Measurements from ENCODE around the gene RPL32.

Gene RPL32

DNA sequence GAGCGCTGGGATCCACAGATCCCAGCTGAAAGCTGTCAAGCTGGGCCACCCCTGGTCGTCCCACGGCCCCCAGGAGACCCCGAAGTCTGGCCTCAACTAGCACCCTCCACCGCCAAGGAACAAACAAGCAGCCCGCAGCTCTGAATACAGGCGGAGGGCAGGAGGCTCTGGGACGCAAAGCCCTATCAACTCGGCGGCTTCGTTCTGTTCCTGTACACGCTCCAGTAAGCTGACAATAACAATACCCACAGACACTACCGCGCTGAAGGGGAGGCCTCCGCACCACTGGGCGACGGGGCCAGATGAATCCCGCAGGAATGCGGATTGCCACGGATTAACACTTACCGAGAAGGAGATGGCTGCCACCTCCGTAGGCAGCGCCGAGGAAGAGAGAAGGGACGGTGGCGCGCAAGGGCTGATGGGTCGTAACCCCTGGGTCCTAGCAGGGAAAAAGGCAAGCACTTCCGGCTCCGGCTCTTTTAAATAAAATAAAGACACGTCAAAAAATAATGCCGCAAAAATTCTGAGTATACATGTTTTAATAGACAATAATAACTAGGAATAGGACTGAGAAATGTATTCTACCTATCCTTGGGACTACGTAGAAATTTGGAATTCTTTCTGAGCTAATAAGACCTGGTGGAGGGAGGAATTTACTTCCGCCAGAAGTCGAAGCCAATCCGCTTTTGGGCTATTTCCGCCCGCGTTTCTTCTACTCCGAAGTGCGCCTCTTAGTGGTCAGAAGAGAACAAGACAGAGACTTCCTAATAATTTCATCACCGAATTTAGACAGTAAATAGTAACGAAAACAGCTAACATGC lies at the start of gene RPL32:
Gene RPL32, minus strand, starts transcription at position 417 of the 821 bp plus-strand sequence. CDS start 1,328 bp downstream, outside the sequence.
- Histone ChIP-seq H3K4me3 (ENCODE audit: low read depth, low read length) (peak within 1 kb of the TSS; percentile 97), H3K9me3 (ENCODE audit: severe bottlenecking) (no peaks in the 10 kb centered on the region), H3K36me3 (peaks cover 49% of the 10 kb centered on the region), H3K27me3 (ENCODE audit: insufficient read depth, low read depth, severe bottlenecking) (no peaks in the 10 kb centered on the region), H3K27ac (peak within 1 kb of the TSS; percentile 99)
- peak; percentile 62 for TF ChIP-seq CTCF (IDR thresholded peaks at IDR 0.05; ENCODE audit: low read depth, low read length)
- peak; percentile 85 for DNase-seq

DNA sequence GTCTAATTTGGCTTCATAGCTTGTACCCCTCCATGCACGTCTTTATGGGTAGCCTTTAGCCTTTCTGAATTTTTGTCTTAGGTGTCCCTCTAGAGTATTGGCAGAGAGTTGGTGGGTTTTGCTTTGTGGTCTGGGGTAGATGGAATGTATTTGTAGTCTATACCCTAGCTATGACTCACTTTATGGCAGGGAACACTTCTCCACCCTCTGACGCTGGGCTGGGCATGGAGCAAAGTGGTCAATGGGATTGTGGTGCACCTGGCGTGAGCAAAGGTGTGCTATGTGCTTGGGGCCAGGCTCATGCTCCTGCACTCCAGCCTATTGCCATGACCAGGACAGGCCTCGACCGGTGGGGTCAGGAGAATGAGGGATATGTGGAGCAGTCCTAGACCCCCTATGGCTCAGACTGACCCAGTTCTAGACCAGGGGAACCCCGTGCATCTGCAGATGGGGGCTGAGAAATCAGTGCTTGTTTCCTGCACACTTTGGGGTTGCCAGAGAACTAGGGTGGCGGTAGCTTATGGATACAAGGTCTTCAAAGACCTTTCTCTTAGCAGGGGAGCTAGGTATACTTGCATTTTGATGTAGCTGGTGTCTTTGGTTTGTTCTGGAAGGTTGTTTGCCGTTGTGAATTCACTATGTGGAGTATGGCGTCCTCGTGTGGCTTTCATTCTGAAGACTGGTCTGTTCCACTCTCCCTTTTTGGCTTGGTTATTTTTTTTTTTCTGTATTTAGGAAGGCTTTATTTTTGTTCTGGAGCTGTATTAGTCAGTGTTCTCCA lies 49.4 kb upstream of the RPL32 start:
- DNase-seq = no peak
- Histone ChIP-seq H3K4me3 (ENCODE audit: low read depth, low read length) (no peak overlapping the region), H3K36me3 (no peaks in the 10 kb centered on the region), H3K9me3 (ENCODE audit: severe bottlenecking) (no peaks in the 10 kb centered on the region), H3K27ac (no peak overlapping the region), H3K27me3 (ENCODE audit: insufficient read depth, low read depth, severe bottlenecking) (no peaks in the 10 kb centered on the region)
- no peak for TF ChIP-seq CTCF (IDR thresholded peaks at IDR 0.05; ENCODE audit: low read depth, low read length)

DNA sequence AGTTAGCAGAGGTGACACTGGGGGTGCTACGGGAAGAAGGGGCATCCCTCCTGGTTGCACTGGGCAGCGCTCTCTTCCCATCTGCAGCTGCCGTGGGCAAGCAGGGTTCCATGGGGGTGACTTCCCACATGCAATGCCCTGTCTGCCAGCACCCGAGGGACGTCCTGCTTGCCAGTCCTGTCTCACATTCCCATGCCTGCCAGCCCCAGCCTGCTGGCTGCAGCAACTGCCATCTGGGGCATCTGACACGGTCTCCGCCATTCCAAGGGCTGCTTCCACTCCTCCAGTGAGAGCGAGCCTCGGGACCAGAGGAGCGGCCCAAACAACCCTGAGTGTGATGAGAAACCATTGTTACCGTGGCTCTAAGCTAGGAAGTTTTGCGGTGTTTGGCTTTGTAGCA lies 45.4 kb upstream of the RPL32 start:
- Histone ChIP-seq H3K4me3 (ENCODE audit: low read depth, low read length) (no peak overlapping the region), H3K9me3 (ENCODE audit: severe bottlenecking) (no peaks in the 10 kb centered on the region), H3K27ac (no peak overlapping the region), H3K36me3 (no peaks in the 10 kb centered on the region), H3K27me3 (ENCODE audit: insufficient read depth, low read depth, severe bottlenecking) (no peaks in the 10 kb centered on the region)
- TF ChIP-seq CTCF (IDR thresholded peaks at IDR 0.05; ENCODE audit: low read depth, low read length) = no peak
- DNase-seq = no peak

GRCh38 chr3:12886106-12886679 lies 44.8 kb upstream of the RPL32 start:
- H3K27me3 ChIP-seq (ENCODE audit: insufficient read depth, low read depth, severe bottlenecking) = no peaks in the 10 kb centered on the region
- no peaks in the 10 kb centered on the region for H3K9me3 ChIP-seq (ENCODE audit: severe bottlenecking)
- no peak for TF ChIP-seq CTCF (IDR thresholded peaks at IDR 0.05; ENCODE audit: low read depth, low read length)
- no peak for DNase-seq
- no peak overlapping the region for H3K27ac ChIP-seq
- H3K36me3 ChIP-seq = no peaks in the 10 kb centered on the region
- H3K4me3 ChIP-seq (ENCODE audit: low read depth, low read length) = no peak overlapping the region

DNA sequence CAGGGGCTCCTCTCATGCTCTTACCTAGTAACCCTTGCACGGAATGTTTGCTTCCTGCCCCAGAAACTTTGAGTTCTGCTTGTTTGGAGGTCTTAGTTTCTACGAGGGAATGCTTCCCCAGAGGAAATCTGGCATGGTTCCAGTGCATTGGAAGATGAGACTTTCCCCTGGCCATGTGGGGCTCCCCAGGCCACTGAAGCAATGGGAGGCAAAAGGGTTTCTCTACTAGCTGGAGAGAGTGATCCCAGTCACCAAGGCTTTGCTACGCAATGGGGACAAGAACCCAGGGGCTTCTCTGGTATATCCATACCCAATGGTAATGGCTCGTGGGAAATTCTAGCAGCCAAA lies 44.2 kb upstream of the RPL32 start:
- no peak overlapping the region for H3K4me3 ChIP-seq (ENCODE audit: low read depth, low read length)
- no peak for DNase-seq

More for the DNA sequence above, 44.2 kb upstream of the RPL32 start:
- Histone ChIP-seq H3K27me3 (ENCODE audit: insufficient read depth, low read depth, severe bottlenecking) (no peaks in the 10 kb centered on the region), H3K27ac (no peak overlapping the region), H3K36me3 (no peaks in the 10 kb centered on the region), H3K9me3 (ENCODE audit: severe bottlenecking) (no peaks in the 10 kb centered on the region)
- TF ChIP-seq CTCF (IDR thresholded peaks at IDR 0.05; ENCODE audit: low read depth, low read length) = no peak

Data from WERI-Rb-1 (cell line).